ENCODE data around the gene DHX58. TPM values are rescaled to one million over a fixed set of nuclear protein-coding genes. Genes with fewer than 3 reads are reported as not detected.

The DHX58 gene
- total RNA-seq, 6 experiments from 2014 or later, result 4.0 to 5.3 (median 4.2) TPM

- DNase-seq, result peak; percentile 30
- Mint-ChIP-seq H3K27ac (peak overlapping the region; percentile 94), H3K4me3 (peak overlapping the region; percentile 83; the same call in 1 of the 2 replicates), H3K9me3 (no peaks in the 10 kb centered on the region), H3K27me3 (ENCODE audit: insufficient read depth) (peaks cover 6% of the 10 kb centered on the region), H3K4me1 (ENCODE audit: low read depth) (peaks cover 60% of the 10 kb centered on the region), H3K36me3 (ENCODE audit: low read depth) (peaks cover 33% of the 10 kb centered on the region)
- no peak for TF ChIP-seq CTCF (IDR thresholded peaks at IDR 0.05)
These were observed 19.5 kb upstream of the DHX58 start for GRCh38 chr17:42131981-42132432.

- Mint-ChIP-seq H3K27me3 (ENCODE audit: insufficient read depth) (peaks cover 7% of the 10 kb centered on the region), H3K27ac (peak overlapping the region; percentile 94), H3K4me3 (peak overlapping the region; percentile 30), H3K4me1 (ENCODE audit: low read depth) (peaks cover 55% of the 10 kb centered on the region), H3K9me3 (no peaks in the 10 kb centered on the region), H3K36me3 (ENCODE audit: low read depth) (peaks cover 33% of the 10 kb centered on the region)
- TF ChIP-seq CTCF (IDR thresholded peaks at IDR 0.05), result no peak
- DNase-seq, result no peak
These were observed 18.7 kb upstream of the DHX58 start for GRCh38 chr17:42131232-42131631.

GRCh38 chr17:42130310-42130936, 17.9 kb upstream of the DHX58 start:
- no peaks in the 10 kb centered on the region for H3K9me3 Mint-ChIP-seq
- H3K27me3 Mint-ChIP-seq (ENCODE audit: insufficient read depth), result peaks cover 7% of the 10 kb centered on the region
- peaks cover 30% of the 10 kb centered on the region for H3K36me3 Mint-ChIP-seq (ENCODE audit: low read depth)
- DNase-seq, result no peak
- no peak; the same call in 1 of the 2 replicates for TF ChIP-seq CTCF (IDR thresholded peaks at IDR 0.05)
- peaks cover 47% of the 10 kb centered on the region for H3K4me1 Mint-ChIP-seq (ENCODE audit: low read depth)
- H3K4me3 Mint-ChIP-seq, result no peak overlapping the region
- peak overlapping the region; percentile 73 for H3K27ac Mint-ChIP-seq

GRCh38 chr17:42129109-42129837, 16.8 kb upstream of the DHX58 start:
- Mint-ChIP-seq H3K27me3 (ENCODE audit: insufficient read depth) (peaks cover 7% of the 10 kb centered on the region), H3K36me3 (ENCODE audit: low read depth) (peaks cover 34% of the 10 kb centered on the region), H3K27ac (no peak overlapping the region), H3K9me3 (no peaks in the 10 kb centered on the region), H3K4me1 (ENCODE audit: low read depth) (peaks cover 41% of the 10 kb centered on the region), H3K4me3 (no peak overlapping the region)
- no peak for TF ChIP-seq CTCF (IDR thresholded peaks at IDR 0.05)
- no peak for DNase-seq

- Mint-ChIP-seq H3K4me3 (no peak overlapping the region), H3K27me3 (ENCODE audit: insufficient read depth) (peaks cover 7% of the 10 kb centered on the region), H3K4me1 (ENCODE audit: low read depth) (peaks cover 22% of the 10 kb centered on the region), H3K9me3 (no peaks in the 10 kb centered on the region), H3K36me3 (ENCODE audit: low read depth) (peaks cover 30% of the 10 kb centered on the region), H3K27ac (no peak overlapping the region)
- no peak for DNase-seq
- TF ChIP-seq CTCF (IDR thresholded peaks at IDR 0.05), result no peak
These were observed 14.9 kb upstream of the DHX58 start for GRCh38 chr17:42127414-42127813.
